NT2/D1 (cell line): ENCODE results near the gene KRT6C.

Source experiments
- SUZ12 ChIP-seq: IDR thresholded peaks from 2 replicates; pipeline ENCODE4 v1.6.1; 2011; ENCODE audit not compliant: insufficient read length, insufficient read depth; ENCODE audit errors: extremely low read depth
- YY1 ChIP-seq: IDR thresholded peaks from 2 replicates; pipeline ENCODE4 v1.6.1; 2011; ENCODE audit not compliant: insufficient read length, insufficient read depth
- ZNF274 ChIP-seq: IDR thresholded peaks from 2 replicates; pipeline ENCODE4 v1.6.1; 2011; ENCODE audit warnings: mild to moderate bottlenecking, low read depth, low read length

GRCh38 chr12:52427083-52427482, 46.5 kb downstream of the KRT6C start:
- TF ChIP-seq YY1: no peak
- no peak for TF ChIP-seq ZNF274
- TF ChIP-seq SUZ12: no peak
